HEK293 (cell line): ENCODE measurements around the gene MACROH2A1.

Experiments used
- CTCF ChIA-PET: fragments of 350-600 bp; formaldehyde crosslinking; extraction: SDS; loops from one replicate; lab custom pipeline; 2021; ENCODE audit warnings: antibody characterized with exemption; lab: Yijun Ruan, JAX
- POLR2A ChIA-PET: fragments of 300-600 bp; formaldehyde crosslinking; extraction: SDS; loops from one replicate; lab custom pipeline; 2020; ENCODE audit warnings: antibody characterized with exemption, inconsistent platforms; lab: Yijun Ruan, JAX
- H3K27ac ChIP-seq: fragments of 200-500 bp; sonication (Bioruptor generic); 2 replicates; pipeline ENCODE4 v1.5.1; 2014; ENCODE audit warnings: low read depth, low read length, control low read depth, inconsistent platforms; ENCODE audit errors: extremely low read depth
- H3K36me3 ChIP-seq, 2 experiments: fragments of 200-500 bp in 1 of 2; sonication (Bioruptor generic) in 1 of 2; 1 replicate in 1 of 2; 2 replicates in 1 of 2; pipeline ENCODE4 v1.5.1; 2014 to 2017; ENCODE audit warnings: inconsistent platforms in 2 of 2, low read length in 2 of 2; ENCODE audit not compliant: control insufficient read depth in 2 of 2, insufficient read depth in 1 of 2
- H3K4me1 ChIP-seq: fragments of 200-500 bp; sonication (Bioruptor generic); 2 replicates; pipeline ENCODE4 v1.5.1; 2014; ENCODE audit warnings: mild to moderate bottlenecking, low read length, inconsistent platforms; ENCODE audit not compliant: control insufficient read depth, insufficient read depth
- H3K4me3 ChIP-seq: 2 replicates; pipeline ENCODE4 v1.5.1; 2011; ENCODE audit warnings: low read depth, mild to moderate bottlenecking, control low read depth, low read length, moderate library complexity
- H3K9me3 ChIP-seq: fragments of 200-500 bp; sonication (Bioruptor generic); 2 replicates; pipeline ENCODE4 v1.5.1; 2014; ENCODE audit warnings: low read depth, low read length, inconsistent platforms; ENCODE audit not compliant: control insufficient read depth, insufficient read depth
- BCL6B ChIP-seq: fragments of 450-650 bp; formaldehyde crosslinking; IDR thresholded peaks from 2 replicates; pipeline ENCODE4 v1.5.1; 2017; ENCODE audit warnings: missing biosample characterization, missing genetic modification characterization
- GLIS1 ChIP-seq: fragments of 450-650 bp; formaldehyde crosslinking; IDR thresholded peaks from 2 replicates; pipeline ENCODE4 v1.5.1; 2016; ENCODE audit warnings: missing biosample characterization, missing genetic modification characterization
- PRDM10 ChIP-seq: fragments of 450-650 bp; formaldehyde crosslinking; IDR thresholded peaks from 2 replicates; pipeline ENCODE4 v1.5.1; 2016; ENCODE audit warnings: missing biosample characterization, missing genetic modification characterization
- SALL2 ChIP-seq: fragments of 450-650 bp; formaldehyde crosslinking; IDR thresholded peaks from 2 replicates; pipeline ENCODE4 v1.5.0; 2017; ENCODE audit warnings: missing biosample characterization, mild to moderate bottlenecking, missing genetic modification characterization, borderline replicate concordance
- SETDB1 ChIP-seq: IDR thresholded peaks from one replicate; pipeline ENCODE4 v1.6.1; 2017; ENCODE audit warnings: mild to moderate bottlenecking, low read length, moderate library complexity, mixed read lengths; ENCODE audit not compliant: insufficient read length
- YY1 ChIP-seq: fragments of 450-650 bp; formaldehyde crosslinking; IDR thresholded peaks from 2 replicates; pipeline ENCODE4 v1.5.1; 2018; ENCODE audit warnings: missing biosample characterization, missing genetic modification characterization
- ZBTB26 ChIP-seq: fragments of 450-650 bp; formaldehyde crosslinking; optimal IDR thresholded peaks from 2 replicates; pipeline ENCODE3; 2016; ENCODE audit warnings: missing biosample characterization, mild to moderate bottlenecking, missing genetic modification characterization
- ZBTB6 ChIP-seq: fragments of 450-650 bp; formaldehyde crosslinking; IDR thresholded peaks from 2 replicates; pipeline ENCODE4 v1.5.1; 2017; ENCODE audit warnings: missing biosample characterization, missing genetic modification characterization
- ZNF2 ChIP-seq: fragments of 450-650 bp; formaldehyde crosslinking; IDR thresholded peaks from 2 replicates; pipeline ENCODE4 v1.5.1; 2016; ENCODE audit warnings: missing biosample characterization, missing genetic modification characterization
- ZNF239 ChIP-seq: fragments of 450-650 bp; formaldehyde crosslinking; IDR thresholded peaks from 2 replicates; pipeline ENCODE4 v1.5.1; 2016; ENCODE audit warnings: missing biosample characterization, missing genetic modification characterization
- ZNF248 ChIP-seq: fragments of 450-650 bp; formaldehyde crosslinking; IDR thresholded peaks from 2 replicates; pipeline ENCODE4 v1.5.1; 2017; ENCODE audit warnings: missing biosample characterization, missing genetic modification characterization
- ZNF311 ChIP-seq: fragments of 450-650 bp; formaldehyde crosslinking; IDR thresholded peaks from 2 replicates; pipeline ENCODE4 v1.5.1; 2017; ENCODE audit warnings: missing biosample characterization, missing genetic modification characterization, borderline replicate concordance
- ZNF404 ChIP-seq: fragments of 450-650 bp; formaldehyde crosslinking; IDR thresholded peaks from 2 replicates; pipeline ENCODE4 v1.5.1; 2017; ENCODE audit warnings: missing biosample characterization, missing genetic modification characterization
- ZNF423 ChIP-seq: fragments of 450-650 bp; formaldehyde crosslinking; IDR thresholded peaks from 2 replicates; pipeline ENCODE4 v1.5.1; 2016; ENCODE audit warnings: missing biosample characterization, missing genetic modification characterization
- ZNF501 ChIP-seq: fragments of 450-650 bp; formaldehyde crosslinking; IDR thresholded peaks from 2 replicates; pipeline ENCODE4 v1.5.1; 2016; ENCODE audit warnings: missing biosample characterization, missing genetic modification characterization
- ZNF560 ChIP-seq: fragments of 450-650 bp; formaldehyde crosslinking; IDR thresholded peaks from 2 replicates; pipeline ENCODE4 v1.5.1; 2017; ENCODE audit warnings: missing biosample characterization, missing genetic modification characterization, borderline replicate concordance
- ZNF571 ChIP-seq: fragments of 450-650 bp; formaldehyde crosslinking; IDR thresholded peaks from 2 replicates; pipeline ENCODE4 v1.5.0; 2017; ENCODE audit warnings: missing biosample characterization, missing genetic modification characterization
- ZNF624 ChIP-seq: fragments of 450-650 bp; formaldehyde crosslinking; IDR thresholded peaks from 2 replicates; pipeline ENCODE4 v1.5.1; 2017; ENCODE audit warnings: missing biosample characterization, missing genetic modification characterization
- ZNF645 ChIP-seq: fragments of 450-650 bp; formaldehyde crosslinking; IDR thresholded peaks from 2 replicates; pipeline ENCODE4; 2016; ENCODE audit warnings: missing biosample characterization, missing genetic modification characterization
- ZNF707 ChIP-seq: fragments of 450-650 bp; formaldehyde crosslinking; IDR thresholded peaks from 2 replicates; pipeline ENCODE4 v1.5.1; 2016; ENCODE audit warnings: missing biosample characterization, missing genetic modification characterization
- ZNF747 ChIP-seq: fragments of 450-650 bp; formaldehyde crosslinking; IDR thresholded peaks from 2 replicates; pipeline ENCODE4 v1.5.1; 2016; ENCODE audit warnings: missing biosample characterization, missing genetic modification characterization
- ZNF777 ChIP-seq: fragments of 450-650 bp; formaldehyde crosslinking; IDR thresholded peaks from 2 replicates; pipeline ENCODE4 v1.5.1; 2017; ENCODE audit warnings: missing biosample characterization, missing genetic modification characterization, borderline replicate concordance

Gene MACROH2A1

GRCh38 chr5:135371622-135372232 is 27.3 kb downstream of the MACROH2A1 start:
- ChIA-PET POLR2A (no interaction called here), CTCF (no interaction called here)
- Histone ChIP-seq H3K9me3 (no peaks in the 10 kb centered on the region), H3K4me1 (no peaks in the 10 kb centered on the region), H3K4me3 (no peak overlapping the region), H3K36me3 (peaks cover 12 to 99% of the 10 kb centered on the region in 2 experiments), H3K27ac (no peak overlapping the region)
- TF ChIP-seq ZNF311 (tag by site-specific recombination) = no peak
- TF ChIP-seq GLIS1 (tag by site-specific recombination) = no peak; the same call in 1 of the 2 replicates
- no peak for TF ChIP-seq ZNF404 (tag by site-specific recombination)
- TF ChIP-seq BCL6B = no peak
- no peak for TF ChIP-seq ZNF2 (tag by site-specific recombination)
- no peak for TF ChIP-seq ZBTB26
- TF ChIP-seq SETDB1 = no peak
- TF ChIP-seq ZNF707 (tag by site-specific recombination) = no peak
- TF ChIP-seq ZNF624 (tag by site-specific recombination) = no peak
- no peak for TF ChIP-seq ZNF571 (tag by site-specific recombination)
- no peak for TF ChIP-seq ZNF747 (tag by site-specific recombination)
- no peak for TF ChIP-seq ZNF777 (tag by site-specific recombination)
- TF ChIP-seq ZNF423 (tag by site-specific recombination) = no peak
- no peak for TF ChIP-seq SALL2
- TF ChIP-seq ZNF239 (tag by site-specific recombination) = no peak
- no peak for TF ChIP-seq YY1 (tag by site-specific recombination)
- TF ChIP-seq ZNF560 (tag by site-specific recombination) = no peak

GRCh38 chr5:135369952-135370351 is 29.1 kb downstream of the MACROH2A1 start:
- Histone ChIP-seq H3K9me3 (no peaks in the 10 kb centered on the region), H3K27ac (no peak overlapping the region), H3K36me3 (peaks cover 12 to 99% of the 10 kb centered on the region in 2 experiments), H3K4me1 (peaks cover under 1% of the 10 kb centered on the region; the same call in 1 of the 2 replicates), H3K4me3 (no peak overlapping the region)
- ChIA-PET CTCF (interaction anchor here (0.8 to 1.0 kb wide), 2 partner anchors 14 to 32 kb away, joined by 3 read pairs; no protein-coding TSS in a partner anchor), POLR2A (no interaction called here)
- TF ChIP-seq PRDM10 (tag by site-specific recombination) (no peak), ZBTB6 (tag by site-specific recombination) (no peak), ZNF248 (tag by site-specific recombination) (no peak), ZNF501 (no peak), ZNF645 (no peak)
